Omental fat pad (tissue), 4 donors: ENCODE measurements around the gene MTREX. TPM values are rescaled to one million over a fixed set of nuclear protein-coding genes. Genes with fewer than 3 reads are reported as not detected.

Experiments
- ATAC-seq: fragments of 150-250 bp; one replicate; pipeline ENCODE4 v1.9.1; 2016; ENCODE audit warnings: mild to moderate bottlenecking, moderate library complexity; ENCODE audit not compliant: low FRiP score
- DNase-seq: peaks from one replicate; pipeline ENCODE4 v3.0.0-alpha.2; 2019; ENCODE audit warnings: low spot score
- total RNA-seq, 4 donors: library from RNA; depleted of rRNA; stranded (reverse); fragments of >200 nt; gene quantifications; one replicate each; pipeline ENCODE4 v1.1.0, GENCODE V29; 2016
- TF ChIP-seq, protein P1 (sequence below), 3 donors: fragments of 450-650 bp; IDR thresholded peaks; one replicate each; pipeline ENCODE4 v1.5.1; 2016 to 2017; ENCODE audit warnings: antibody characterized with exemption in 3 of 3, mild to moderate bottlenecking in 3 of 3, moderate library complexity in 2 of 3

The MTREX gene
- total RNA-seq, 4 donors from 2014 or later: 82.5 to 102 (median 86.1) TPM

DNA sequence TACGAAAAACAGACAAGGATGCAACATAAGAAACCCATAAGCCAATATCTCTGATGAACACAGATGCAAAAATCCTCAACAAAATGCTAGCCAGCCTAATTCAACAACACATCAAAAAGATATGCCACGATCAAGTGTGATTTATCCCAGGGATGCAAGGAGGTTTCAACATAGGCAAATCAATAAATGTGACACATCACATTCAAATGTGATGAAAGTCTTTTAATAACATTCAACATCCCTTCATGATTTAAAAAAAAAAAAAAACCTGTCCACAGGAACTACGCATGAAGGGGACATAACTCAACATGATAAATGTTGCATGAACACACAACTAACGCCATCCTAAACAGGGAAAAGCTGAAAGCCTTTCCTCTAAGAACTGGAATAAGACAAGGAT lies 124.8 kb downstream of the MTREX start:
- TF ChIP-seq, protein P1, sequence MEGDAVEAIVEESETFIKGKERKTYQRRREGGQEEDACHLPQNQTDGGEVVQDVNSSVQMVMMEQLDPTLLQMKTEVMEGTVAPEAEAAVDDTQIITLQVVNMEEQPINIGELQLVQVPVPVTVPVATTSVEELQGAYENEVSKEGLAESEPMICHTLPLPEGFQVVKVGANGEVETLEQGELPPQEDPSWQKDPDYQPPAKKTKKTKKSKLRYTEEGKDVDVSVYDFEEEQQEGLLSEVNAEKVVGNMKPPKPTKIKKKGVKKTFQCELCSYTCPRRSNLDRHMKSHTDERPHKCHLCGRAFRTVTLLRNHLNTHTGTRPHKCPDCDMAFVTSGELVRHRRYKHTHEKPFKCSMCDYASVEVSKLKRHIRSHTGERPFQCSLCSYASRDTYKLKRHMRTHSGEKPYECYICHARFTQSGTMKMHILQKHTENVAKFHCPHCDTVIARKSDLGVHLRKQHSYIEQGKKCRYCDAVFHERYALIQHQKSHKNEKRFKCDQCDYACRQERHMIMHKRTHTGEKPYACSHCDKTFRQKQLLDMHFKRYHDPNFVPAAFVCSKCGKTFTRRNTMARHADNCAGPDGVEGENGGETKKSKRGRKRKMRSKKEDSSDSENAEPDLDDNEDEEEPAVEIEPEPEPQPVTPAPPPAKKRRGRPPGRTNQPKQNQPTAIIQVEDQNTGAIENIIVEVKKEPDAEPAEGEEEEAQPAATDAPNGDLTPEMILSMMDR (IDR thresholded peaks at IDR 0.05): no peak
- no peak for ATAC-seq
- DNase-seq: no peak

DNA sequence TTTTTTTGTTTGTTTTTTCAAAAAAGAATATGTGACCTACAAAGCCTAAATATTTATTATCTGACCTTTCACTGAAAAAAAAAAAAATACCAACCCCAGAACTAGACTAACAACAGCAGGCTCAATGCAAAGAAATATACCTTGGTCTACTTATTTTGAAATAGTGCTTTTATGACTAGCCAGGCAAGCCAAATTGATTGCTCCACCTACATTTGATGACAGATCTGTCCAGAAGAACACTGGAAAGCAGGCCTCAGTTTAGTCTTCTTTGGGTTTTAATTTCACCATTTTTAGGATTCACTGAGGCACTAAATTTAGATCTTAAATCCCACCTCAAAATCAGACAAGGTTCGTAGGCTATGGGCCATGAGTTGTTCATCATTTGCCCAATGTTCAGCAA lies 129.7 kb downstream of the MTREX start:
- DNase-seq (no peak), ATAC-seq (no peak)
- TF ChIP-seq, protein P1 (IDR thresholded peaks at IDR 0.05): no peak

DNA sequence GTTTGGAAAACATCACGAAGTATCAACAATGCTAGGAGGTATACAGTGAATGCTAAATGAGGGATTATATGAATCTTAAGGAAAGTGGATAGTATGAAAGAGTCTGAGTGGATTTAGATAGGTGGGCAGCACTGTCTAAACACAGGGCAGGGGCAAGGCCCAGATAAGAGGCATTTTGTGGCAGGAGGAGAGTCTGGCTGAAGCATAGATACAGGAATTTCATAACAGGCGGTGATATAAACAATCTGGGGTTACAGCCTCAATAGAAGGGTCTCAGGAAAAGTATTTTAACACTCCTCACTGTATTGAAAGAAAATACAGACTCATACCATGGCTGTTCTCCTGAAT lies 130.0 kb downstream of the MTREX start:
- ATAC-seq: peak; percentile 23
- no peak for DNase-seq
- TF ChIP-seq, protein P1 (IDR thresholded peaks at IDR 0.05): no peak

DNA sequence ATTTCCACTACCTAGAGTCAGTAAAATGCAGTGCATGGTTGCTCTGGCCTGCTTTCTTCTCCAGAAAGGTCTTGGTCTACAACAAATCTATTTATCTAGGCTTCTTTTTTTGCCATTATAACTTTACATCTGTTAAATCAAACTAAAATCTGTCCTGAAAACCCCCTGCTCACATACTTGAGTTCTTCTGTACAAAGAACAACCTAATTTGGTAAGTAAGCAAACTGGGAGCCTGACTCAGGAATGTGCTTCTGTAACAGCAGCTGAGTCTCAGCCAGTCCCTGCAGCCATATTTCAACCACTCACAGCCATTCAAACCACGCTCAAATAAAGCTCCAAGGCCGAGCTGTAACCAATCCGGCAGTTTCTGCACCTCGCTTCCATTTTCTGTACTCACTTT lies 131.2 kb downstream of the MTREX start:
- DNase-seq (no peak), ATAC-seq (no peak)
- TF ChIP-seq, protein P1 (IDR thresholded peaks at IDR 0.05): no peak

DNA sequence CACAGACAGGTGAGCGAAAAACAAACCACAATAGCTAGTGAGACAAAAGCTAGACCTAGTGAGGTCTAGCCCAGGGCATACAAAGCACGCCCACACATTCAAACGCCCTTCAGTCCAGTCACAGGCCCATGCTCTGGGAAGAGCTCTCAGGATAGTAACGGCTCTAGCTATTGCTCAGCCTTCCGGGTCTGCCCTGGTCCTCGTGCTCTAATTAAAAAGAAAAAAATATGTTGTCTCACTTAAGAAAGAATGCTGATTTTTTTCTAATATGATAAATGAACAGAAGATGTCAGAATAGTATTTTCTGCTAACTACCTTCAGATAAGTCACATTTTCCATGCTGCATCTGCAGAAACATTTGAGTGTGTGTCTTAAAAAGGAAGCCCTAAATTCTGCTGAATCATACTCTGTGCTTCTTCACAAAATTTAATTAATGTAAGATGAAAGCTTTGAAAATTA lies 132.4 kb downstream of the MTREX start:
- ATAC-seq: no peak
- DNase-seq: no peak
- TF ChIP-seq, protein P1 (IDR thresholded peaks at IDR 0.05): no peak

DNA sequence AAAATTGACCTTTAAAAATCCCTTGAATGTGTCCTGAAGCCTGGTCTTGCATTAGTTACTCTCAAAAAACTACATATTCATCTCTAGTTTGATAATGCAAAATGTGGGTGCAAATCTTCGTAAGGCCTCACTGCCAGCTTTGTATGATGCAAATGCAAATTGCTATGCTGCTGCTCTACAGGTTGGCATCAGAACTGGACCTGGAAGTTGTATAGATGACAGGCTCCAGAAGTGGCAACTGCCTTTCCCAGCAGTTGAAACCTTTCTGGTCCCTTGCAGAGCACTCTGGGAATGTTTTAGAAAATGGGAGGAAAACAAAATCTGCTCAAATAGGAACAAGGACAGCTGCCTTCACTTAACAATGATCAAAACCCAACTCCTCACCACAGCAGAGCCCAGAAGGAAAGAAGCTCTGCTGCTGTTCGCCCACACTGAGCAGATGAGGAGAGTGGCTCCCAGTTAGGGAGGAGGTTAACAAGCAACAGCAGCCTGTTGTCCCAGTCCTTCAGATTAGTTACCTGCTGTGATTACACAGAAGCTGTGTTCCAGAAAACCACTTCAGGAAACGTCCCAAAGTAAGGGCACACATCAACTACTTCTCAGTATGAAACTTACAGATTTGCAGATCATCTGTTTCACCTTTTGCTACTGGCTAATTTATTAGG lies 133.4 kb downstream of the MTREX start:
- DNase-seq (no peak), ATAC-seq (no peak)
- TF ChIP-seq, protein P1 (IDR thresholded peaks at IDR 0.05): no peak

DNA sequence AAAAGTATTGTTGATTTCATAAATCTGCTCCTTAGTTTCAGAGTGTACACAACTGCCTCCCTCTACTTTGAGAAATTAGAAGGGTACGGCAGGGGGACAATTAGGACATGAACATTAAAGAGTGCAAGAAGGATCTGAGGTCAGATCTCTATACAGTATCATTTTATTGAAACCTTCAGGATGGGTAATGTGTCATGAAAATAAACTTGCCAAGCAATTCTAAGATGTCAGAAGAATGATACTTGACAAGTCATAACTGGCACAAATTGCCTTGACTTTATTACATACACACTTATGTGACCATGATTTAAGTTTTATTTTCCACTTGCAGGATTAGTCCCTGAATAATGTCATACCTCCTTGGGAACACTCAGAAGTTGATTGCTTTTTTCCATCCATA lies 134.2 kb downstream of the MTREX start:
- no peak for DNase-seq
- TF ChIP-seq, protein P1 (IDR thresholded peaks at IDR 0.05): no peak
- no peak for ATAC-seq
